GM21526 (cell line): Measurements from ENCODE around the gene TENM4.
A peak's percentile ranks its signal among the peaks of the same experiment; 100 is the strongest.

Experiments
- ATAC-seq: cut with Tn5 transposase; IDR thresholded peaks from one replicate; pipeline ENCODE4 v1.9.1; 2021; ENCODE audit warnings: moderate library complexity; ENCODE audit not compliant: unreplicated experiment, low FRiP score

The TENM4 gene

DNA sequence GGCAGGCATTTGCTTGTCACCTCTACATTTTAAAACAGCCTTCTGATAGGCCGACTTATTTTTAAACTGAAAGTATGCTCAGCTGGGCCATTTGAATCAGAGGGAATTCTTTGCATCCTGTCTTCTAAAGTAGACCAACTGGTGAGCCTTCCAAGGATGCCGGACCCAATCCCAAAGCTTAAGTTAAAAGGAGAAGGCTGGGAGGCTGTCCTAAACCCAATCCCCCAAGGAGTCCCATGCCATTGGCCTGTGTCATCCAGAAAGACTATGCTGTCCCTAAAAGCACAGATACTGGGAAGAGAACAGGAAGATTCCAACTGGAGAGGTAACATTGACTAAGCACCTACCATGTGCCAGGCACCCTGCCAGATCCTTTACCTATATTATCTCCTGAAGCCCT, 18.0 kb downstream of the TENM4 start:
- no peak for ATAC-seq

DNA sequence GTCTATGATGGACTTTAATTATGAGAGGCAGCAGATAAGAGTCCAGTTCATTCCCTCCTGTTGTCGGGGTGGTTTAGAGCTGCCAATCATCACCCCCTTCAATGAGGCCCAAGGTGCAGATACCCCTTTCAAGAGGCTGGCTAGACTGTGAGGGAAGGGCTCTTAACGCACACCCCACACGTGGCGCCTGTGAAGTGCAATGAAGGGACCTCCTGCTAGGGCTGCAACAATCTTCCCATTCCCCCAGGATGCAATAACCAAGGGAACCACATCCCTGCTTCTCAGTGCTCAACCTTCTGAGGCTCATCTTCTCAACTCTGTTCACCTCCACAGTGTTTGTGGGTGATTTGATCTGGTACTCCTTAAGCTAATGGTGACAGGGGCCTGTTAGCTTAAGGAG, 19.0 kb downstream of the TENM4 start:
- ATAC-seq: no peak

DNA sequence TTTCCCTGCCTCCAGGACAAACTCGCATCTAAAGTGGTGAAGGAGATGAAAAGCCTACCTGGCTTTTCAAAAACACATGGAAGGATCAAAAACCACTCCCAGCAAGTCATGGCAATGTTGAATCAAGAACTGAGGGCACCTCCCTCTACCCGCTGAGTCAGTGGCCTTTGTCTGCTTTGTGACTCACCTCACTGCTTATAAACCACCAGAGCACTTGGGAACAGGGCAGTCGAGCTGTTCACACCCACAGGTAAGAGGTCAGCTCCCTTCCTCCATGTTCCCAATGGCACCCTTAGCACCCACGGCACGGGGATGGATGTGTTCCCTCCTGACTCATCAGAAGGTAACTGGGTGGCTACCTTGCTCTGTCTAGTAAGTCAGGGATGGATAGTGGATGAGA, 21.7 kb downstream of the TENM4 start:
- ATAC-seq: no peak

DNA sequence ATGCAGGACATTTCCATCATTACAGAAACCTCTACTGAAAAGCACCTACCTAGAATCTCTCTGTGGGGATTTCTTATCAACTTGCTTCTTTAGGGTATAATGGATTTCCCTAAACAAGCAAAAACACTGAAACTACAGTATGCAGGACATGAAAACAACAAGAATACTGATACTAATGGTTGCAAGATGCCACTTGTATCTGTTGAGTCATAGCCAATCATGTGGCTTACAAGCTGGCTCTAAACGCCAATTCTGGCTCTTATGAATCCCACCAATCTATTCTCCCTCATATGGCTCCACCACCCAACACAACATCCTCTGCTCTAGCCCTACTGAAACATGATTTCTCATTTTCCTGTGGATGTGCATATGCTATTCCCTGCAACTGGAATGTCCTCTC, 22.6 kb downstream of the TENM4 start:
- ATAC-seq: no peak

DNA sequence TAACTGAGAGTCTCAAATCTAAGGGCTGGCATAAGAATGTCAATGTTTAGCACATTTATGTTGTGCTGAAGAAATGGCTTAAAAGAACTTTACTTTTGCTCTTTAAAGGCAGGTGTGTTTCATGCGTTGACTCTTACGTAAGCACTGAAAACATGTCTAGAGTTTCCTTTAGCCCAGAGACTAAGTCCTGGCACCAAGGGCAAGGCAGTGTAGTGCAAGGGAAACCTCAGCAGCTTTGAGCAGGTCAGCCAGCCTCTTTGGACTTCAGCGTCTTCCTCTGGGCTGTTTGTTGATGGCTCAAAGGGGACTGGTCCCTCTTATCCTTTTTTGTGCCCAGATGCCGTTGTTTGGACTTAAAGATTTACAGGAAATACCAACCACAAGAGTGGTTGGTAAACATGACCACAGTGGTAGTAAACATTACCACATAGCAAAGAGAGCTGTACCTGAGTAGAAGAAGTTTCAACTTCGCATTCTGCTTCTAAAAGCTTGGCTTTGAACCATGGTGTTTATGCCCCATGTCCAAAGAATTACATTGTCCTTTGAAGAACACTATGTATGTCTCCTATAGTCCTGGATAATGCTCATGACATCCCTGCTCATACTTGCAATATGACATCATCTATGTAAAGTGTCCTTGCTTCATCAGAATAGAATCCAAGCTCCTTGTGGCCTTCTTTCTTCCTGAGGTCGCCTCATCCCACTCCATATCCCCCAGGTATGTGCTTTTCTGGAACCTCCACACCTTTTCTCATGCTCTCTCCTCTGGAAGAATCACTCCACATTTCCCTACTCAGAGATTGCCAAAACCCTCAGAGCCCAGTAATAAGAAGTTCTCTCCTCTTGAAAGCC, 23.5 kb downstream of the TENM4 start:
- ATAC-seq: no peak

DNA sequence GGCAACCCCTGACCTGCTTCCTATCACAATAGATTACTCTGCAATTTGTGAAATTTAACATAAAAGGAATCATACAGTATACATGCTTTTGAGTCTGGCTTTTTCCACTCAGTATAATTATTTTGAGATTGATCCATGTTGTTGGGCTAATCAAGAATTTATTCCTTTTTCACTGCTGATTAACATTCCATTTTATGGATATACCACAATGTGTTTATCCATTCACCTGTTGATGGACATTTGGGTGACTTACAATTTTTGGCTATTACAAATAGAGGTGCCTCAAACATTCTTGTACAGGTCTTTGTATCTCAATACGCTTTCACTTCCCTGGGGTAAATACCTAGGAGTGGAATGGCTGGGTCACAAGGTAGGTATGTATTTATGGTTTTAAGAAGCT, 24.9 kb downstream of the TENM4 start:
- no peak for ATAC-seq

DNA sequence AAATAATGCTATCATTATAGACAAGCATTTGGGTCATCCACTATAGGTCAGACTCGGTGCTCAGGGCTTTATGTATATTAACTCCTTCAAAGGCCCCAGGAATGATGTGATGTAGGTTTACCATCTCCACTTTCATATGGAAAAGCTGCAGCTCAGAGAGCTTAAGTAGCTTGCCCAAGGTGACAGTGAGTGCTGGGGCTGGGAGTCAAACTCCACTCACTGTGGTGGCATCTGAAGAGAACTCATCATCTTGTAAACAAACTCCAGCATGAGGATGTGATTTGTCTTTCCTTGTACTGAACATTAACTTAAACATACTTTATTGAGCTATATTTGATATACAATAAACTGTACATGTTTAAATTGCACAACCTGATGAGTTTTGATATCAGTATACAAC, 25.4 kb downstream of the TENM4 start:
- no peak for ATAC-seq

DNA sequence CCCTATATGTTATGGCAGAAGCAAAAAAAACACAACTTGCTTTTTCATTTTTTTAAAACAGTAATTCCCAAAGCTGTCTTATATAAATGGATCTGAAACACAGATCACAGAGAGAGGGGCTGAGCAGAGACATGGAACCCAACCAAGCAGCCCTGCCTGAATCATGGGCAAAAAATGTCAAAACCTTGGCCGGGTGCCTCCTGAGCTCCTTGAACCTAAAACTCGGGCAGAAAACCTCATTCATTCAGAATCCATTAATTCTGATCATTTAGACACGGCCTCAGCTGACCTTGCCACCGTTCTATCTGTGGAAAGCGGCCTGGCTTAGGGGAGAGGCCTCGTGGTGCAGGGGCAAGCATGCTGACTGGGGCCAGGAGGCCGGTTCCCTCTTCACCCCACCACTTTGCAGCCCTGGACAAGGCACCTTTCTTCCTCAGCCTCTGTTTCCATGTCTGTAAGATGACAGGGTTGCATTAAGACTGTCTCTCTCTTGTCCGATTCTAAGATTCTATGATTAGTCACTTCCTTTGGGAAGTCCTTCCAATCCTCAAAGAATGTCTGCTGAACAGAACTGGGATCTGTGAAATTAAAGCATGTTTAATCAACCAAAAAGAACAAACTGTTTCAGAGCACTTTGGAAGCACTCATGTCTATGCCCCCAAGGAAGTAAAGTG, 26.0 kb downstream of the TENM4 start:
- no peak for ATAC-seq

DNA sequence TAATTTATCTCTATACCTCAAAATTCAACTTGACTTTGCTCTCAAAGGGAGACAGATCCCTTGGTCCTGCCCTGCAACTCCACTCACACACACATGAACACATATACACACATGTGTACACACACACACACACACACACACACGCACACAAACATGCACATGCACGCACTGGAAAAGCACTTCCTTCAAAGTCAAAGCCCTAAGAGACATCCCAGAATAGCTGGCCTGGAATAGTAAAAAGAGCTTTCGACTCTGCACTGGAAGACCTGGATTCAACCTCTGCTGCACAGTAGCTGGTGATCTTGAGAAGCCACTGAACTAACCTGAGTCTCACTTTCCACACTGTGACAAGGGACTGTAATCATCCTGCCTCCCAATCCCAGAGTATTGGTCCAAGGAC, 26.8 kb downstream of the TENM4 start:
- ATAC-seq: no peak

DNA sequence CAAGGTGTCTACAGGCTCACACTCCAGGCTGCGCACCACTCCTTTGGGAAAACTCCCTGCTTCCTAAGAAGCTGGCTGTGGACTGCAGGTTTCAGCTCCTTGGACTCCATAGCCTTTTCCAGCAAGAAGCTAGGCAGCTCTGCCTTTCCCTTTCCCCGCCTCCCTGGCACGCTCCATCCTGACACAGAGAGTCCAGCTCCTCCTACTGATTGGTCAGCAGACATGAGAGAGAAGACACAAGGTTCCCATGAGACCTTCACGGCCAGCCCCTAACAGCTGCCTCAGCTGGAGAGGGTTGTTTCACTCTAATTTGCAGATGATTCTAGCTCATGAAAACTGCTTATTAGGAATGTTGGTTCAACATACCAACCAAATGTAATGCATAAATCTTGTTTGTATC, 27.6 kb downstream of the TENM4 start:
- ATAC-seq: no peak

DNA sequence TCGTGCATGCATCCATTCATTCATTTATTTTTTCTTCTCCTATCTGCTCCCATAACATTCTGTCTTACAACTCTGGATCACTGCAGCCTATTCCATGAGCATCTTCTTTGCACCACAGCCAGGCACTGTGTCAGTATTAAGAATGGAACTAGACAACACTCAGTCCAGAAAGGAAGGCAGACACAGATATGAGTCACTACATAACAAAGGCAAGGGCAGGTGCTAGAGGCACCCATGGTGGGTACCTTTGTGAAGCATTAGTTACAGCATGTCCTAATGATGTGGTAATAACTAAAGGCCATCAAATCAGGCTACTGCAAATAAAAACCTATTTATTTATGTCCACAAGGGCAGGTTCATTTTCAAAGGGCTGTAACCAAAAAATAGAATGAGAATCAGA, 28.1 kb downstream of the TENM4 start:
- ATAC-seq: no peak

DNA sequence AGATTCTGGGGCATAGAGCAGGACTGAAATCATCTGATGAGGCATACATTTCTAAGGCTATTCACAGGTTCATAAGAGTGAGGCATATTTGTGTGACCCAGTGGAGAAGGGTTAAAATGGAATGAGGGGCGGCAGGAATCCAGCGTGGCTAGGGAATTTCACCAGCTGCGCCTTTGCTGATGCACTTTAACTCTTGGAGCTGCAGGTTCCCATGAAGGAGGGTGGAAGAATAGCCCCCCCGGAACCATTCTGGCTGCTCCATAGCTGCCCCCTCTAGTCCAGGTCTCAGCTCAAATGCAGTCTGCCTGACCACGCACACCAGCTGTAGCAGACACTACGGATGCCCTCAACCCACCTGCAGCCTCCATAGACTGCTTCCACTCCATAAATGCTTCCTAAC, 31.5 kb downstream of the TENM4 start:
- ATAC-seq: no peak

DNA sequence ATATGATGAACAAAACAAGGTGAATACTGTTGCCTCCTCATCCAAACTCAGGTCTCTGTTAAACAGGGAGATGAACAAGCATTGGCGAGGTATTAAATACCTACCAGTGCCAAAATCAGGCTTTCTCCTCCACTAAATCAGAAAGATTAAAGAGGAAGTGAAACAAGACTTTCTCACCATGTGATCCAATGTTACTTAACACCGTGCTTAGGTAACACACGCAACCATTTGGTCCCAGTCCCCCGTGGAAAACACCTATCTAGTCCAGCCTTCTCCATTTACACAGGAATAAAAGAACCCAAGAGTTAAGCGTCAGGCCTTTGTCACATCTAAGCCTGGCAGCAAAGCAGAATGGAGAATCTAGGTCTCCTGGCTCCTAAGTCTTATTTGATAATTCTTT, 34.5 kb downstream of the TENM4 start:
- ATAC-seq: peak; percentile 92

DNA sequence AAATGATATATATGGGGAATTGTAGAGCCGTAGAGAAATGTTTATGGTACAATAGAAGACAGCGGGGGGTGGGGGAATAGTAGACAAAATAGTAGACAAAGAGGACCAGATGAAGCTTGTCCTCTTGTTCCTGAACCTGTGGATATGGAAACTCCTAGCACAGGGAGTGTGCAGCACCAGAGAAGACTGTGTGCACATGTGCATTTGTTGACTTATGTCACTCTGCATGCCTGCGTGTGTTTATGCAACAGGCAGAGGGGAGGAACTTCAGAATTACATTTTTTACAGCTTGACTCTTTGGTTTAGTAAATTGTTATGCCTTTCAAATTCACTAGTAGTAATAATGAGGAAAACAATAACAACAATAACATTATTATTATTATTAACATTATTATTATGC, 36.0 kb downstream of the TENM4 start:
- ATAC-seq: no peak

DNA sequence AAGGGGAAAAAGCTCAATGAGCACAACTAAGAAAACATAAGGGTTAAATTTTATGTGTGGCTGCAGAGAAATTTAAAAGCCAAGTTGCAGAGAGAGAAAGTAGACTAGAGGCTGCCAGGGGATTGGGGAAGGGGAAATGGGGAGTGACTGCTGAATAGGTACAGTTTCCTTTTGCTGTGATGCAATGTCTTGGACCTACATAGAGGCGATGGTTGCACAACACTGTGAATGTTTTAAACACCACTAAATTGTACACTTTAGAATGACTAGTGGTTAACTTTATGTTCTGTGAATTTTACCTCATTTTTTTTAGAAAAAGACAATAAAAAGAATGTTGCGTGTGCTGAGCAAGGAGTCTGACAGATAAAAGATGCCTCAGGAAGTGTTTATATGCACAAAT, 36.5 kb downstream of the TENM4 start:
- no peak for ATAC-seq

DNA sequence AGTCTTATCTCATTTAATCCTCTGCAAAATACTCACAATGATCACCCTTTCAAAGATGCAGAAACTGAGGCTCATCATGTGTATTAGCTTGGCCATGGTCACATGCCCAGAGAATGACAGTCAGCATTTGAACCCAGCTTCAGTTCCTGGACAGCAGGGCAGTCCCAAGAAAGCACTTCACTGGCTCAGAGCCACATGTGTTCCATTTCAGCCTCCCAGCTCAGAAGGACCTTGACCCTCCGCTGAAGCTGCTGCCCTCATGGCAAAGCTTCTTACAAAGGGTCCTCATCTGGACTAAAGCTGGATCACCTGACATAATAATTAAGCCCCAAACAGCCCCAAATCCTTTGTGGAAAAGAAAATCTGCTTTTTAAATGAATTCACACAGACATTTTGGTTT, 37.0 kb downstream of the TENM4 start:
- ATAC-seq: no peak

DNA sequence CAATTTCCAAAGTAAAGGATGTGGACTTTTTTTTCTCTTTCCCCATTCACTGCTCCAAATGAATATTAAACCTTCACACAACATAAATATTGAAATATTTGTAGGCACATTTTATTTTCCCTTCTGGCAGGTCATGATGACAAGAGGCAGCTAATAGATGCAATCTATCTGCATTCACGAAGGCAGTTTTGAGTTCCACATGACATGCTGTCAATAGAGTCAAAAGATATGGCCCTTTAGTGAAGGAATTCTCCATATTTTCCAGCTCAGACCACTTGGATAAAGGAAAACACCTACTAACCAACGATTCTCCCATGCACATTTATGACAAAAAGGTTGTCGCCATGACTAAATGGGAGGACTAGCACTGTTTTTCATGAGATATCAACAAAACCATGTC, 37.9 kb downstream of the TENM4 start:
- no peak for ATAC-seq

DNA sequence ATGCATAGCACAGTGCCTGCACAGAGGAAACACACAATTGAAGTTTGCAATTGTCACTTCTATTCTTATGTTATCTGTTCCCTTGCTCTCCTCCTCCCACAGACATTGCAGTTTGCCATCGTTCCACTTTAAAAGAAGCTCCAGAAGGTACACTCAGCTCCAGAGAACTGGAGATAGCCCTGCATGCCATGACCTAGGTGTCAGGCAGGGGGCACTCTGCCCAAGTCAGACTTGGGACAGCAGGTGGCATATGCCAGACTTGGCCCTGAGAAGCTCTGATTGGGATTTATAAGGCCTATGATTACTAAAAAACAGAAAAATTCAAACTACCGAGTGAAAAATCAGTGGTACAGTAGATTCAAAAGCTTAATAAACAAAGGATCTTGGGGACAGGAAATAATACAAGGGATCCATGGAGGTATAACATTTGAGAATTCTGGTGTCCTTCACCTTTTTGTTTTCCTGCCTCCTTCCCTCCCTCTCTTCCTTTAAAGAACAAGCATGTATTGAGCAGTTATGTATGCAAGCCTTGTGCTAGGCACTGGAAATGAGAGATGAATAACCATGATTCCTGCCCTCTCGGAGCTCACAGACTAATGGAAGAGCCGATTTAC, 40.0 kb downstream of the TENM4 start:
- peak; percentile 72 for ATAC-seq

DNA sequence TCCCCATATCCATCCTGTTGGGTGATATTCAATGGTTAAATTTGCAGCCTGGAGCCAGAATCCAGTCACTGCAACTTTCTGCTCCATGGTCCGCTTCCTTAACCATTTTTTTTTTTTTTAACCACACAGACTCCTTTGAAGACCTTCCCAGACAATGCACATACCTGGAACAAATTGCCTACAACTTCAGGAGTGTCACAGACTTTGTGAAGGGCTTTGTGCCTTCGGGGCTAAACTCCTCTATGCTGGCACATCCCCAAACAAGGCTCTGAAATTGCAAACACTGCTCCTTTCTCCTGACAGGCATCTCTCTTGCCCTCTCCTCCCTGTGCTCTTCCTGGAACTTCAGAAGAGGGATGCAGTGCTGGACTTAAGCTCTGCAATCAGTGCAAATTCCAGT, 40.6 kb downstream of the TENM4 start:
- no peak for ATAC-seq

DNA sequence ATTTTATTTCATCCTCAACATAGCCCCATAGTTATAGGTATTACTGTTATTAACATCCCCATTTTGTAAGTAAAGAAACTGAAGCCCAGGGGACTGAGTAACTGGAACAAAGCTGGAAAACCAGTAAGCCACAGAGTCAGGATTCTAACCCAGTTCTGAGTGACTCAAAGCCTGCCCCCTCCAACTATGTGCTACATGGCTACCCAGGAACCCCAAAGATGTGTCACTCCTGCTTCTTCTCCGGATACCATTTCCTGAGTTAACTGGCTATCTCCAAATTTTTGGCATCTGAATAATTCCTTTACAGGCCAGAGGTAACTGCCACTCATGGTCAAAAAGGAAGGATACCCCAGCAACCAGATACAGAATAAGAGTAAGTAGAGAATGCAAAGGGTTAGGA, 43.6 kb downstream of the TENM4 start:
- ATAC-seq: no peak

DNA sequence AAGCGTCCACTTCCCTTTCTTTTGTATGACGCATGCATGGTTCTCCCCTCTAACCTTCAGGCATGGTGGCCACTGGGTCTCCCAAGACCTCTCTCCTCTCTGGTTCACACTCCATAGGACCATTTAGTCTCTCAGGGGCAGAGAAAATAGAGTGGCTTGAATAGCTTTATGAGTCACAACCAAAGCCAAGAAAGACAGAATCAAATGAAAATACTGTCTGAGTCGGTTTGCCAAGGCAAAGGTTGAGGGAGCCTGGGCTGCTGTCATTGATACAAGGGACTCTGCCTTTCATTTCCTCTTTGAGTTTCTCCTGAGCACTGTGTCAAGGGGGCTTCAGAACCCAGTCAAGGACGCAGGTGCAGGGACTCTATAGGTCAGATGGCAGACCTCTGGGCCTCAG, 44.2 kb downstream of the TENM4 start:
- no peak for ATAC-seq

DNA sequence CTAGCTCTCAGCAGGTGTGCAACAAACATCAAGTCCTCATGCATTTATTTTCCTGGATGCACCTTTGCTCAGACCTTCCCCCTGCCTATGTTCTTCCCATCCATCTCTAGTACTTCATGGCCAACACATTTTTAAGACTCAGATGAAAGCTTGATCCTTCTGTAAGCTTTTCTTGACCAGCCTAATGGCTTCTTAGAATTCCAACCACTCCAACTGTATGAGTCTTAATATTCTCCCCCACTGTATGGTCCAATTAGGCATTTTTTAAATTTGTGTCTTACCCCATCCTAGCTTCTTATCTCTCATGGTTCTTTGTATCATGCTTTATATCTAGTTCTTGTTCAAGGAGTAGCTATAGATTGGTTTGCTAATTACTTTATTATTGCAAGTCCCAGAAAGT, 44.8 kb downstream of the TENM4 start:
- ATAC-seq: no peak
